Measurements from ENCODE around the gene HORMAD2.

DNA sequence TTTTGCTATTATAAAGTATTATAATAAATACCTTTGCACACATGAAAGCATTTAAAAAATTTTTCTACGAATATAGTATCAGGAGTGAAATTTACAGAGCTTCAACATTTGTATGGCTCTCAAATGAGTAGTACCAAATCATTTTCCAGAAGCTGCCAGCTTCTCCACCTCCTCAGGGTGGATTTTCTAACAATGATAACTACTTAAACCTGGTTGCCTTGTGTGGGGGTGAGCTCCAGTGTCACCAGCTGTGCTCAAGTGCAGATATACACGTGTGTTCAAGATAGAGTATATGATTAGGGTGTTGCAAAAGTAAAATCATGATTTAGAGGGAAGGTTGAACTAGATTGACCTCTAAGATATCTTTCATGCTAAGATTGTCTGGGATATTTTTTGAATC lies 48.2 kb downstream of the HORMAD2 start:
- no peak for TF ChIP-seq POLR2A (IDR thresholded peaks at IDR 0.05)
- no peak for TF ChIP-seq CTCF (IDR thresholded peaks at IDR 0.05)
- TF ChIP-seq POLR2AphosphoS5 (IDR thresholded peaks at IDR 0.05), result no peak

Measured in prostate gland (tissue), 2 donors.